MM.1S (cell line): ENCODE results near the gene ITFG1.

Experiments
- DNase-seq: peaks from one replicate; pipeline ENCODE4 v3.0.0-alpha.2; 2015
- H2AFZ ChIP-seq: fragments of 300-600 bp; sonication (generic); 2 replicates; pipeline ENCODE4 v1.6.0; 2016; ENCODE audit warnings: antibody characterized with exemption, low read length
- H3F3A ChIP-seq: fragments of 300-600 bp; sonication (generic); 2 replicates; pipeline ENCODE4 v1.6.1; 2016; ENCODE audit warnings: mild to moderate bottlenecking, antibody characterized with exemption, low read length, moderate library complexity, mixed read lengths; ENCODE audit not compliant: insufficient read depth
- H3K27ac ChIP-seq: fragments of 300-600 bp; sonication (generic); 2 replicates; pipeline ENCODE4 v1.5.1; 2016; ENCODE audit warnings: mild to moderate bottlenecking, low read length
- H3K27me3 ChIP-seq: fragments of 300-600 bp; sonication (generic); replicated peaks from 2 replicates; pipeline ENCODE4 v1.6.0; 2016; ENCODE audit warnings: low read length; ENCODE audit not compliant: insufficient read depth
- H3K36me3 ChIP-seq: fragments of 300-600 bp; sonication (generic); replicated peaks from 2 replicates; pipeline ENCODE4 v1.6.1; 2016; ENCODE audit warnings: mild to moderate bottlenecking, low read length, mixed read lengths; ENCODE audit not compliant: insufficient read depth
- H3K4me1 ChIP-seq: fragments of 300-600 bp; sonication (generic); 2 replicates; pipeline ENCODE4 v1.6.1; 2016; ENCODE audit warnings: low read length, mixed read lengths
- H3K4me2 ChIP-seq: fragments of 300-600 bp; sonication (generic); 2 replicates; pipeline ENCODE4 v1.6.0; 2016; ENCODE audit warnings: low read depth, low read length
- H3K4me3 ChIP-seq: fragments of 300-600 bp; sonication (generic); 2 replicates; pipeline ENCODE4 v1.5.1; 2016; ENCODE audit warnings: low read length, mixed read lengths
- H3K79me2 ChIP-seq: fragments of 300-600 bp; sonication (generic); 2 replicates; pipeline ENCODE4 v1.6.1; 2016; ENCODE audit warnings: mixed run types, low read length, mixed read lengths
- H3K9ac ChIP-seq: fragments of 300-600 bp; sonication (generic); 2 replicates; pipeline ENCODE4 v1.6.1; 2016; ENCODE audit warnings: low read length, mixed read lengths
- H3K9me2 ChIP-seq: fragments of 300-600 bp; sonication (generic); replicated peaks from 2 replicates; pipeline ENCODE4 v1.6.1; 2016; ENCODE audit warnings: mild to moderate bottlenecking, low read length, mixed read lengths; ENCODE audit not compliant: insufficient read depth
- H3K9me3 ChIP-seq: fragments of 300-600 bp; sonication (generic); replicated peaks from 2 replicates; pipeline ENCODE4 v1.6.1; 2016; ENCODE audit warnings: mild to moderate bottlenecking, low read length, mixed read lengths; ENCODE audit not compliant: insufficient read depth
- H4K20me1 ChIP-seq: fragments of 300-600 bp; sonication (generic); 2 replicates; pipeline ENCODE4 v1.6.1; 2016; ENCODE audit warnings: mild to moderate bottlenecking, low read length, moderate library complexity, mixed read lengths; ENCODE audit not compliant: insufficient read depth
- CTCF ChIP-seq: fragments of 300-600 bp; sonication (generic); IDR thresholded peaks from 2 replicates; pipeline ENCODE4 v1.5.1; 2016; ENCODE audit warnings: antibody characterized with exemption, low read length, mixed read lengths
- EZH2 ChIP-seq: fragments of 300-600 bp; sonication (generic); optimal IDR thresholded peaks from 2 replicates; pipeline ENCODE3; 2017; ENCODE audit warnings: low read depth, mild to moderate bottlenecking, antibody characterized with exemption, low read length, mixed read lengths
- EZH2phosphoT487 ChIP-seq: fragments of 300-600 bp; sonication (generic); IDR thresholded peaks from 2 replicates; pipeline ENCODE4 v1.6.1; 2018; ENCODE audit warnings: antibody characterized with exemption, low read length

The ITFG1 gene

GRCh38 chr16:47387026-47387734 lies 73.7 kb downstream of the ITFG1 start:
- H3K9ac ChIP-seq, result no peak overlapping the region
- no peaks in the 10 kb centered on the region for H3K9me2 ChIP-seq
- H3K4me3 ChIP-seq, result no peak overlapping the region
- no peaks in the 10 kb centered on the region for H3K36me3 ChIP-seq
- no peaks in the 10 kb centered on the region for H3K79me2 ChIP-seq
- no peak for DNase-seq
- no peaks in the 10 kb centered on the region for H4K20me1 ChIP-seq
- no peaks in the 10 kb centered on the region for H3K27me3 ChIP-seq
- TF ChIP-seq EZH2phosphoT487, result no peak
- no peak overlapping the region for H2AFZ ChIP-seq
- no peak overlapping the region for H3K4me2 ChIP-seq
- H3F3A ChIP-seq, result no peaks in the 10 kb centered on the region
- H3K27ac ChIP-seq, result no peak overlapping the region
- H3K9me3 ChIP-seq, result no peaks in the 10 kb centered on the region
- peaks cover 6% of the 10 kb centered on the region for H3K4me1 ChIP-seq

- DNase-seq, result no peak
- Histone ChIP-seq H2AFZ (no peak overlapping the region), H3K36me3 (no peaks in the 10 kb centered on the region), H3K27ac (no peak overlapping the region), H3K9me3 (no peaks in the 10 kb centered on the region), H3K9me2 (no peaks in the 10 kb centered on the region), H3F3A (no peaks in the 10 kb centered on the region), H3K4me3 (no peak overlapping the region), H4K20me1 (no peaks in the 10 kb centered on the region), H3K79me2 (no peaks in the 10 kb centered on the region), H3K4me2 (no peak overlapping the region), H3K4me1 (no peaks in the 10 kb centered on the region), H3K9ac (no peak overlapping the region), H3K27me3 (no peaks in the 10 kb centered on the region)
- TF ChIP-seq CTCF (no peak), EZH2 (no peak), EZH2phosphoT487 (no peak)
These were observed 74.6 kb downstream of the ITFG1 start for GRCh38 chr16:47386201-47386718.

- no peaks in the 10 kb centered on the region for H4K20me1 ChIP-seq
- no peaks in the 10 kb centered on the region for H3K27me3 ChIP-seq
- no peaks in the 10 kb centered on the region for H3K4me1 ChIP-seq
- DNase-seq, result no peak
- no peaks in the 10 kb centered on the region for H3F3A ChIP-seq
- no peaks in the 10 kb centered on the region for H3K79me2 ChIP-seq
- H3K9me2 ChIP-seq, result no peaks in the 10 kb centered on the region
- H3K27ac ChIP-seq, result no peak overlapping the region
- no peak overlapping the region for H3K4me2 ChIP-seq
- no peaks in the 10 kb centered on the region for H3K36me3 ChIP-seq
- no peak overlapping the region for H3K4me3 ChIP-seq
- H3K9ac ChIP-seq, result no peak overlapping the region
- TF ChIP-seq CTCF (no peak), EZH2 (no peak), EZH2phosphoT487 (no peak)
- H3K9me3 ChIP-seq, result no peaks in the 10 kb centered on the region
- H2AFZ ChIP-seq, result no peak overlapping the region
These were observed 78.5 kb downstream of the ITFG1 start for GRCh38 chr16:47382362-47382761.

- H2AFZ ChIP-seq, result no peak overlapping the region
- no peaks in the 10 kb centered on the region for H3K9me2 ChIP-seq
- H3K4me3 ChIP-seq, result no peak overlapping the region
- no peaks in the 10 kb centered on the region for H4K20me1 ChIP-seq
- no peaks in the 10 kb centered on the region for H3K9me3 ChIP-seq
- H3K4me1 ChIP-seq, result no peaks in the 10 kb centered on the region
- no peaks in the 10 kb centered on the region for H3K27me3 ChIP-seq
- no peak overlapping the region for H3K27ac ChIP-seq
- TF ChIP-seq EZH2phosphoT487 (no peak), EZH2 (no peak), CTCF (no peak)
- no peak for DNase-seq
- 0 out of 2 replicates have a peak, but pooled peaks cover 3% of the 10 kb centered on the region for H3K36me3 ChIP-seq
- H3K79me2 ChIP-seq, result no peaks in the 10 kb centered on the region
- H3K9ac ChIP-seq, result no peak overlapping the region
- H3F3A ChIP-seq, result no peaks in the 10 kb centered on the region
- H3K4me2 ChIP-seq, result no peak overlapping the region
These were observed 83.7 kb downstream of the ITFG1 start for GRCh38 chr16:47377154-47377553.
